H9 (cell line): ENCODE results near the gene TMEM120B. TPM values are rescaled to one million over a fixed set of nuclear protein-coding genes. Genes with fewer than 3 reads are reported as not detected.

Source experiments
- DNase-seq: peaks from one replicate; pipeline ENCODE4 v3.0.0-alpha.2; 2017
- H2AFZ ChIP-seq: one replicate; pipeline ENCODE4 v1.6.1; 2013; ENCODE audit warnings: mild to moderate bottlenecking, low read length, control low read depth, moderate library complexity
- H2AK5ac ChIP-seq: 2 replicates; pipeline ENCODE4 v1.6.1; 2013; ENCODE audit warnings: low read length, control low read depth, mixed read lengths; ENCODE audit not compliant: insufficient read length
- H2BK120ac ChIP-seq: one replicate; pipeline ENCODE4 v1.6.1; 2013; ENCODE audit warnings: low read depth, mild to moderate bottlenecking, low read length, control low read depth, inconsistent platforms; ENCODE audit not compliant: poor library complexity, severe bottlenecking
- H2BK12ac ChIP-seq: 2 replicates; pipeline ENCODE4 v1.6.1; 2013; ENCODE audit warnings: low read length, control low read depth, mixed read lengths, low read depth; ENCODE audit not compliant: insufficient read length
- H2BK15ac ChIP-seq: 2 replicates; pipeline ENCODE4 v1.6.1; 2013; ENCODE audit warnings: low read depth, low read length, control low read depth
- H2BK20ac ChIP-seq: one replicate; pipeline ENCODE4 v1.6.1; 2013; ENCODE audit warnings: low read depth, mild to moderate bottlenecking, low read length, control low read depth, inconsistent platforms; ENCODE audit not compliant: poor library complexity, severe bottlenecking
- H2BK5ac ChIP-seq: 2 replicates; pipeline ENCODE4 v1.6.1; 2013; ENCODE audit warnings: low read length, control low read depth, mixed read lengths; ENCODE audit not compliant: insufficient read length
- H3K14ac ChIP-seq: 2 replicates; pipeline ENCODE4 v1.6.1; 2013; ENCODE audit warnings: low read length, control low read depth; ENCODE audit not compliant: insufficient read depth
- H3K18ac ChIP-seq: 2 replicates; pipeline ENCODE4 v1.6.1; 2013; ENCODE audit warnings: low read depth, mild to moderate bottlenecking, mixed read lengths, low read length, control low read depth; ENCODE audit not compliant: insufficient read length
- H3K23ac ChIP-seq: 2 replicates; pipeline ENCODE4 v1.6.1; 2013; ENCODE audit warnings: low read length, control low read depth, mixed read lengths, low read depth; ENCODE audit not compliant: insufficient read length
- H3K23me2 ChIP-seq: 2 replicates; pipeline ENCODE4 v1.6.1; 2013; ENCODE audit warnings: low read depth, mild to moderate bottlenecking, mixed read lengths, low read length, control low read depth; ENCODE audit not compliant: insufficient read length, poor library complexity, severe bottlenecking
- H3K27ac ChIP-seq: 2 replicates; pipeline ENCODE4 v1.5.1; 2013; ENCODE audit warnings: low read length, control low read depth, mixed read lengths, low read depth; ENCODE audit not compliant: insufficient read length
- H3K27me3 ChIP-seq: 2 replicates; pipeline ENCODE4 v1.6.1; 2013; ENCODE audit warnings: low read length, control low read depth, inconsistent platforms; ENCODE audit not compliant: insufficient read depth
- H3K4ac ChIP-seq: 2 replicates; pipeline ENCODE4 v1.6.1; 2013; ENCODE audit warnings: low read depth, mild to moderate bottlenecking, control low read depth, inconsistent platforms, low read length, moderate library complexity
- H3K4me1 ChIP-seq: 2 replicates; pipeline ENCODE4 v1.6.1; 2013; ENCODE audit warnings: low read length, control low read depth, inconsistent platforms; ENCODE audit not compliant: insufficient read depth
- H3K4me2 ChIP-seq: 2 replicates; pipeline ENCODE4 v1.6.1; 2013; ENCODE audit warnings: low read length, control low read depth, mixed read lengths; ENCODE audit not compliant: insufficient read length, insufficient read depth
- H3K56ac ChIP-seq: 2 replicates; pipeline ENCODE4 v1.6.1; 2013; ENCODE audit warnings: low read depth, mild to moderate bottlenecking, mixed read lengths, low read length, control low read depth; ENCODE audit not compliant: insufficient read length
- H3K79me1 ChIP-seq: 2 replicates; pipeline ENCODE4 v1.6.1; 2013; ENCODE audit warnings: low read depth, mild to moderate bottlenecking, moderate library complexity, low read length, control low read depth, inconsistent platforms; ENCODE audit not compliant: insufficient read depth, poor library complexity, severe bottlenecking
- H3K79me2 ChIP-seq: 2 replicates; pipeline ENCODE4 v1.6.1; 2013; ENCODE audit warnings: low read length, control low read depth, inconsistent platforms; ENCODE audit not compliant: insufficient read depth
- H3K9ac ChIP-seq: 2 replicates; pipeline ENCODE4 v1.6.1; 2013; ENCODE audit warnings: low read length, control low read depth, mixed read lengths; ENCODE audit not compliant: insufficient read length; ENCODE audit errors: extremely low read depth
- H3K9me3 ChIP-seq: one replicate; pipeline ENCODE4 v1.6.1; 2013; ENCODE audit warnings: low read depth, low read length, inconsistent platforms; ENCODE audit not compliant: control insufficient read depth
- H3T11ph ChIP-seq: one replicate; pipeline ENCODE4 v1.6.1; 2013; ENCODE audit warnings: mild to moderate bottlenecking, low read length, control low read depth, inconsistent platforms
- H4K20me1 ChIP-seq: one replicate; pipeline ENCODE4 v1.6.1; 2013; ENCODE audit not compliant: control insufficient read depth, insufficient read length, insufficient read depth
- H4K5ac ChIP-seq: 2 replicates; pipeline ENCODE4 v1.6.1; 2013; ENCODE audit warnings: low read depth, mild to moderate bottlenecking, mixed read lengths, low read length, control low read depth; ENCODE audit not compliant: insufficient read length
- H4K8ac ChIP-seq: replicated peaks from 2 replicates; pipeline ENCODE4 v1.6.1; 2013; ENCODE audit warnings: low read length, control low read depth, mixed read lengths, low read depth; ENCODE audit not compliant: insufficient read length
- H4K91ac ChIP-seq: 2 replicates; pipeline ENCODE4 v1.6.1; 2013; ENCODE audit warnings: low read depth, mild to moderate bottlenecking, moderate library complexity, mixed read lengths, low read length, control low read depth; ENCODE audit not compliant: insufficient read length
- H3K27ac Mint-ChIP-seq, 3 experiments: 2 replicates in 2 of 3; 3 replicates in 1 of 3; pipeline ENCODE4 v1.8.0; 2020 to 2021; ENCODE audit warnings: mixed read lengths in 3 of 3, mild to moderate bottlenecking in 1 of 3, moderate library complexity in 1 of 3
- H3K27me3 Mint-ChIP-seq: 2 replicates; pipeline ENCODE4 v1.8.0; 2021; ENCODE audit warnings: low read depth, mild to moderate bottlenecking, moderate library complexity, mixed read lengths
- H3K36me3 Mint-ChIP-seq, 3 experiments: 2 replicates in 2 of 3; 3 replicates in 1 of 3; pipeline ENCODE4 v1.8.0; 2020 to 2021; ENCODE audit warnings: low read depth in 3 of 3, mixed read lengths in 3 of 3; ENCODE audit not compliant: insufficient read depth in 1 of 3
- H3K4me1 Mint-ChIP-seq, 2 experiments: 2 replicates each; pipeline ENCODE4 v1.8.0; 2020; ENCODE audit warnings: mixed read lengths in 2 of 2
- H3K4me3 Mint-ChIP-seq, 2 experiments: 2 replicates in 1 of 2; 3 replicates in 1 of 2; pipeline ENCODE4 v1.8.0; 2020 to 2021; ENCODE audit warnings: mild to moderate bottlenecking in 2 of 2, mixed read lengths in 2 of 2, moderate library complexity in 1 of 2
- H3K9me3 Mint-ChIP-seq, 2 experiments: 2 replicates in 1 of 2; 3 replicates in 1 of 2; pipeline ENCODE4 v1.8.0; 2020; ENCODE audit warnings: mild to moderate bottlenecking in 2 of 2, mixed read lengths in 2 of 2, moderate library complexity in 1 of 2
- CTCF ChIP-seq: fragments of 200-600 bp; sonication (generic); conservative IDR thresholded peaks from 3 replicates; pipeline ENCODE4 v1.8.0; 2021; ENCODE audit warnings: antibody characterized with exemption, mild to moderate bottlenecking
- WGBS: extraction: QIAGEN DNeasy Blood & Tissue Kit; methylation state at CpG from one replicate; pipeline ENCODE4 v1.1.7; 2013; ENCODE audit warnings: missing lambda C conversion rate, low lambda C conversion rate, mixed read lengths; ENCODE audit not compliant: insufficient read length; ENCODE audit errors: extremely low coverage; 5-methylcytosine and 5-hydroxymethylcytosine counted together
- total RNA-seq: library from RNA; stranded (reverse); gene quantifications from 2 replicates; pipeline ENCODE4 v1.2.1, GENCODE V29; 2021

TMEM120B gene
- total RNA-seq, 1 experiment from 2014 or later, result 25.8 TPM

- Histone ChIP-seq H3K79me1 (no peaks in the 10 kb centered on the region), H2BK15ac (no peak overlapping the region), H2BK12ac (no peak overlapping the region), H3K27me3 (no peaks in the 10 kb centered on the region), H3K4me1 (no peaks in the 10 kb centered on the region), H3K23ac (no peak overlapping the region), H3K18ac (no peak overlapping the region), H2BK5ac (no peak overlapping the region), H3K9me3 (no peaks in the 10 kb centered on the region), H4K5ac (no peak overlapping the region), H3K9ac (no peak overlapping the region), H3K56ac (no peak overlapping the region), H2BK120ac (no peak overlapping the region), H3K23me2 (no peaks in the 10 kb centered on the region), H4K20me1 (no peaks in the 10 kb centered on the region), H3K79me2 (no peaks in the 10 kb centered on the region), H3K27ac (no peak overlapping the region), H2BK20ac (no peak overlapping the region), H2AFZ (no peak overlapping the region), H3T11ph (no peak overlapping the region), H4K91ac (no peak overlapping the region), H4K8ac (no peak overlapping the region), H3K14ac (no peak overlapping the region), H2AK5ac (no peak overlapping the region), H3K4ac (no peak overlapping the region), H3K4me2 (no peak overlapping the region)
- peaks cover 0 to 23% (median 7%) of the 10 kb centered on the region in 3 experiments; a peak in 4 of 7 replicates for H3K36me3 Mint-ChIP-seq
- DNase-seq, result no peak
- TF ChIP-seq CTCF, result no peak
- H3K4me1 Mint-ChIP-seq, result peaks cover 4 to 17% of the 10 kb centered on the region in 2 experiments; a peak in 3 of 4 replicates
- no peaks in the 10 kb centered on the region; the same call in 1 of the 2 replicates for H3K27me3 Mint-ChIP-seq
- no peak overlapping the region for H3K4me3 Mint-ChIP-seq
- 0 out of 7 replicates have a peak overlapping the region, but pooled peaks of 1 of the 3 experiments have one; percentile 28 for H3K27ac Mint-ChIP-seq
- no peaks in the 10 kb centered on the region for H3K9me3 Mint-ChIP-seq
- no CpG with 5 or more reads among the region's 5 CpGs for WGBS
Observed at GRCh38 chr12:121766290-121767039, 53.9 kb downstream of the TMEM120B start.
